HepG2 (cell line): Measurements from ENCODE around the gene MRPL20. TPM values are rescaled to one million over a fixed set of nuclear protein-coding genes. Genes with fewer than 3 reads are reported as not detected.

ENCODE experiments used
- ARID2 ChIP-seq: sonication (generic); formaldehyde crosslinking; IDR thresholded peaks from 2 replicates; pipeline ENCODE4 v1.8.1; 2022; ENCODE audit warnings: mild to moderate bottlenecking, missing genetic modification reagents, borderline replicate concordance
- ARNT2 ChIP-seq: sonication (generic); formaldehyde crosslinking; IDR thresholded peaks from 2 replicates; pipeline ENCODE4 v1.8.0; 2022; ENCODE audit warnings: mild to moderate bottlenecking, low read depth, missing genetic modification reagents, moderate library complexity
- FOXO1 ChIP-seq: sonication (generic); formaldehyde crosslinking; IDR thresholded peaks from 2 replicates; pipeline ENCODE4 v1.4.0; 2020; ENCODE audit warnings: missing genetic modification reagents
- HNF1B ChIP-seq: sonication (generic); formaldehyde crosslinking; IDR thresholded peaks from 2 replicates; pipeline ENCODE4 v1.5.1; 2020; ENCODE audit warnings: mild to moderate bottlenecking, moderate library complexity, missing genetic modification reagents
- KAT8 ChIP-seq: IDR thresholded peaks from 2 replicates; pipeline ENCODE4 v1.6.1; 2016; ENCODE audit warnings: missing genetic modification reagents, missing compliant biosample characterization
- PATZ1 ChIP-seq: sonication (generic); formaldehyde crosslinking; IDR thresholded peaks from 2 replicates; pipeline ENCODE4 v1.4.0; 2020; ENCODE audit warnings: missing genetic modification reagents
- PCBP1 ChIP-seq: fragments of 200-400 bp; formaldehyde crosslinking; IDR thresholded peaks from 2 replicates; pipeline ENCODE4 v1.6.1; 2017; ENCODE audit warnings: mild to moderate bottlenecking, low read depth, low read length, borderline replicate concordance
- POLR2AphosphoS2 ChIP-seq: IDR thresholded peaks from 2 replicates; pipeline ENCODE4 v1.6.1; 2011; ENCODE audit warnings: low read depth, low read length, improper control_type of control experiment
- RBM39 ChIP-seq: fragments of 200-400 bp; formaldehyde crosslinking; IDR thresholded peaks from one replicate; pipeline ENCODE4 v1.6.1; 2018; ENCODE audit warnings: antibody characterized with exemption, mild to moderate bottlenecking, low read depth, low read length; ENCODE audit not compliant: poor library complexity, severe bottlenecking
- TFAP4 ChIP-seq: sonication (generic); IDR thresholded peaks from 2 replicates; pipeline ENCODE4 v1.6.1; 2016; ENCODE audit warnings: low read depth, borderline replicate concordance
- TFDP2 ChIP-seq: sonication (generic); formaldehyde crosslinking; IDR thresholded peaks from 2 replicates; pipeline ENCODE4 v1.4.0; 2020; ENCODE audit warnings: missing genetic modification reagents
- ZC3H4 ChIP-seq: sonication (generic); formaldehyde crosslinking; IDR thresholded peaks from 2 replicates; pipeline ENCODE4 v1.4.0; 2020; ENCODE audit warnings: missing genetic modification reagents, borderline replicate concordance
- ZNF121 ChIP-seq: sonication (generic); formaldehyde crosslinking; IDR thresholded peaks from 2 replicates; pipeline ENCODE4 v1.5.0; 2020; ENCODE audit warnings: mild to moderate bottlenecking, missing genetic modification reagents
- ZNF646 ChIP-seq: sonication (generic); formaldehyde crosslinking; IDR thresholded peaks from 2 replicates; pipeline ENCODE4 v1.9.0; 2021; ENCODE audit warnings: mild to moderate bottlenecking, missing genetic modification reagents
- ZNF839 ChIP-seq: sonication (generic); formaldehyde crosslinking; IDR thresholded peaks from 2 replicates; pipeline ENCODE4 v1.4.0; 2020; ENCODE audit warnings: missing genetic modification reagents, mild to moderate bottlenecking, borderline replicate concordance
- polyA plus RNA-seq, 8 experiments: library from polyadenylated mRNA; depleted of rRNA in 3 of 8; stranded (reverse) in 7 of 8; unstranded in 1 of 8; fragments of >200 nt; fragmentation: Illumina TruSeq in 4 of 8; extraction: Trizol in 4 of 8; gene quantifications; 2 replicates each; pipeline versions ENCODE4 v1.2.1 to v1.2.3, GENCODE V29; 2011 to 2016; ENCODE audit warnings: low read depth in 4 of 8, missing spikeins in 1 of 8, mixed read lengths in 1 of 8; ENCODE audit not compliant: insufficient read depth in 1 of 8
- total RNA-seq, 5 experiments: library from RNA; depleted of rRNA; stranded (reverse); fragments of >200 nt; fragmentation: Illumina TruSeq; extraction: Trizol; gene quantifications; 2 replicates each; pipeline ENCODE4 v1.2.3, GENCODE V29; 2016; ENCODE audit warnings: low read depth in 1 of 5

Gene MRPL20
- total and polyA plus RNA-seq, 2 of the 13 experiments (the other 11 are each of a cell fraction or from before 2014, with no cell fraction given), result 59.2 to 127 TPM

- TF ChIP-seq ZNF646 (CRISPR knock-in tag), result peak; percentile 80; the same call in 1 of the 2 replicates
- no peak for TF ChIP-seq HNF1B (CRISPR knock-in tag)
- TF ChIP-seq FOXO1, result no peak
- peak; percentile 90 for TF ChIP-seq PATZ1
- no peak for TF ChIP-seq TFDP2 (CRISPR knock-in tag)
- TF ChIP-seq ARNT2 (CRISPR knock-in tag), result 0 out of 2 replicates have a peak, but pooled peaks have one; percentile 58
- TF ChIP-seq ARID2 (CRISPR knock-in tag), result 0 out of 2 replicates have a peak, but pooled peaks have one; percentile 6
- peak; percentile 95 for TF ChIP-seq RBM39
- TF ChIP-seq ZNF121 (CRISPR knock-in tag), result peak; percentile 66; the same call in 1 of the 2 replicates
- TF ChIP-seq TFAP4, result no peak
- peak; percentile 17; the same call in 1 of the 2 replicates for TF ChIP-seq KAT8
- 0 out of 2 replicates have a peak, but pooled peaks have one; percentile 4 for TF ChIP-seq ZC3H4 (CRISPR knock-in tag)
- TF ChIP-seq ZNF839 (CRISPR knock-in tag), result 0 out of 2 replicates have a peak, but pooled peaks have one; percentile 54
- TF ChIP-seq PCBP1, result peak; percentile 45; the same call in 1 of the 2 replicates
- no peak for TF ChIP-seq POLR2AphosphoS2
Observed at GRCh38 chr1:1430992-1431844, 24.1 kb upstream of the MRPL20 start (continued).
